DMS 273 treated with DMSO at 0.1 percent for 48 hours (cell line): ENCODE results near the gene NUMB.
"Not testable (repeated sequence)": the region's sequence is repeated elsewhere in the genome, so short reads cannot be mapped to it uniquely, and the experiment has no call there.

ENCODE experiments used
- DNase-seq: peaks from one replicate; lab custom pipeline; 2025; lab: John Stamatoyannopoulos, UW

Gene NUMB

DNA sequence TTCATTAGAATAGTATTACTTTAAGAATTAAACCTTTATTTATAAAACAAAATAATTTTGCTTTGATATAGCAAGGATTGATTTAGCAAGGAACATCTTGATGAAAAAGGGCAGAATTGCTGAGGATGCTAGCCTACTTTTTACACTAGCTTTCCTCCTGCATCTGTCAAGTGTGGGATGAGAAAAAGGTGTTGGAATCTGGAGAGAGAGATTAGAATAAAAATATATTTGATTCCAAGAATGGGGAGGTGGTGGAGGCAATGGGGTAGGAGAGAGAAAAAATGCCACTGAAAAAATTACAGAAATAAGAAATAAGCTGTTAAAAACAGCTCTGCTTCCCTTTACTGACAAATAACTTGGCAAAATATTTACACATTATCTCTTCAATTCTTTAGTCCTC lies 98.9 kb downstream of the NUMB start:
- DNase-seq = no peak

- DNase-seq = no peak
These were observed 100.2 kb downstream of the NUMB start for GRCh38 chr14:73358187-73358586.

DNA sequence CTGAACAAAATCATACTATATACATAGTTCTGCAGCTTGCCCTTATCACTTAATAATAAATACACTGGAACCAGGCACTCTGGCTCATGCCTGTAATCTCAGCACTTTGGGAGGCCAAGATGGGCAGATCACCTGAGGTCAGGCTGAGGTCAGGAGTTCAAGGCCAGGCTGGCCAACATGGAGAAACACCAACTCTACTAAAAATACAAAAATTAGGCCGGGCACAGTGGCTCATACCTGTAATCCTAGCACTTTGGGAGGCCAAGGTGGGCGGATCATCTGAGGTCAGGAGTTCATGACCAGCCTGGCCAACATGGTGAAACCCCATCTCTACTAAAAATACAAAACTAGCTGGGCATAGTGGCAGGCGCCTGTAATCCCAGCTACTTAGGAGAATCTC lies 109.3 kb downstream of the NUMB start:
- DNase-seq = not testable (repeated sequence)

DNA sequence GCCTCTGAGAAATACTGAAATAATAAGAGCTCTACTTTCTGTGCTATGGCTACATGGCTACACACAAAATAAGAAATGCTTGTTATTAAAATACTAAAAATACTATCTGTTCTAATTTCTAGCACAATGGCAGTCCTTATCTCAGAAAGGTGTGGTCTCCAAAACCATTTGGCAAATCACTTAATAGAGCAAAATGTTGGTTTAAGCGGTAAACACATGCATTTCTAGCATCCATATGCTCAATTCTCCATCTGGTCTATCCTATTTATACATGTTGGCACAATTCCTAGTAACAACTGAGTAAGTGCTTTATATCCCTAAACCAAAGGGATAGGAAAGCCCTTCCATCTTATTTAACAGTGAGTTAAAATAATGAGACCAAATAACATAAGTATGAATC lies 114.0 kb downstream of the NUMB start:
- peak; percentile 92 for DNase-seq

DNA sequence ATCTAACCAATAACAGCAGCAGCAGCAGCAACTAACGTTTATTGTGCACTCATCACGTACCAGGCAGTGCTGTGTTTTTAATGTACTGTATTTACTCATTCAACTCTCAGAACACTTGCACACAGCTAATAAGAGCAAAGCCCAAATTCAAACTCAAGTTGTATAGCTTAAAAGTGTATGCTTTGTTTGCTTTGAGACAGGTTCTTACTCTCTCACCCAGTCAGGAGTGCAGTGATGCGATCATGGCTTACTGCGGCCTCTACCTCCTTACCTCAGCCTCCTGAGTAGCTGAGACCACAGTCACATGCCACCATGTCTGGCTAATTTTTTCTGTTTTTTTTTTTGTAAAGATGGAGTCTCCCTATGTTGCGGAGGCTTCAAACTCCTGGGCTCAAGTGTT lies 115.7 kb downstream of the NUMB start:
- DNase-seq = no peak

DNA sequence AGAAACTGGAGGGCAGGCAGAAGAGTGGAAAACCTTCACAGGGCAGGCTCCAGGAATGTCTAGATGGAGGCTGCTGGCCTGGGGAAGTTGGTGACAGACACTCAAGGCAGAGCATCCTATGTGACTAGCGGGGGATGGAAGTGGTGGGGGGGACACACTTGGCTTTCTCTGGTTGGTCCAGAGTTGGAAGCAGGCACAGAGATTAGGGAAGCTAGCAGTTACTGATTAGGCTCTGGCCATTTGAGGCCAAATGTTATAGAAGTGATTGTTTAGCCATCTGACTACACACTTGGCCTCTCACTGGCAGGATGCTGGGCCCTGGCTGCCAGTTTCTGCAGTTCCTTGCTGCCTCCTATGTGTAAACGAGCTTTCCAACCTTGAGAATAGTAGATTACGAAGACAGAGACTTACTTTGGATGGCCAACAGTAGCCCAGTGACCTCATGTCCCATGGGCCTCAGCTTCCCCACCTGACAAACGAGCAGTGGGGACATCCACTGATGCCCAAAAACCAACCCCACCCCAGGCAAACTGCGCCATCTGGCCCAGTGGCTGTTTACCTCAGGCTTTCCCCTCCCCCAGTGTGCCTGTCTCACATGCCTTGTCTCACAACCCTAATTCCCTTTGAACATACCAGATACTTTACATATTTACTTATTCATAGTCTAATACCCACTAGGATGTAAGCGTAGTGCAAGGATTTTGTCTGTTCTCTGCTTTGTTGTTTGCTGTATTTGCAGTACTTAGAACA lies 118.3 kb downstream of the NUMB start:
- DNase-seq = peak; percentile 52

GRCh38 chr14:73339206-73339605 lies 119.1 kb downstream of the NUMB start:
- no peak for DNase-seq

- DNase-seq = no peak
These were observed 119.8 kb downstream of the NUMB start for GRCh38 chr14:73338551-73338950.

DNA sequence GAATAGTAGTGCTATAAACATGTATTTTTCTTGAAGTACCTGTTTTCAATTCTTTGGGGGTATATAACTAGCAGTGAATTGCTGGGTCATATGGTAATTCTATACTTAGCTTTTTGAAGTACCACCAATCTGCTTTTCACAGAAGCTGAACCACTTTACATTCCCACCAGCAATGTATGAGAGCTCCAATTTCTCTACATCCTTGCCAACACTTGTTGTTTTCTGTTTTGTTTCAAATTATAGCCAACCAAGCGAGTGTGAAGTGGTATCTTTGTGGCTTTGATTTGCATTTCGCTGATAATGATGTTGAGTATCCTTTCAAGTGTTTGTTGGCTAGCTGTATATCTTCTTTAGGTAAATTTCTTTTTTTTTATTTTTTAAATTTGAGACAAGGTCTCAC lies 125.3 kb downstream of the NUMB start:
- DNase-seq = no peak

DNA sequence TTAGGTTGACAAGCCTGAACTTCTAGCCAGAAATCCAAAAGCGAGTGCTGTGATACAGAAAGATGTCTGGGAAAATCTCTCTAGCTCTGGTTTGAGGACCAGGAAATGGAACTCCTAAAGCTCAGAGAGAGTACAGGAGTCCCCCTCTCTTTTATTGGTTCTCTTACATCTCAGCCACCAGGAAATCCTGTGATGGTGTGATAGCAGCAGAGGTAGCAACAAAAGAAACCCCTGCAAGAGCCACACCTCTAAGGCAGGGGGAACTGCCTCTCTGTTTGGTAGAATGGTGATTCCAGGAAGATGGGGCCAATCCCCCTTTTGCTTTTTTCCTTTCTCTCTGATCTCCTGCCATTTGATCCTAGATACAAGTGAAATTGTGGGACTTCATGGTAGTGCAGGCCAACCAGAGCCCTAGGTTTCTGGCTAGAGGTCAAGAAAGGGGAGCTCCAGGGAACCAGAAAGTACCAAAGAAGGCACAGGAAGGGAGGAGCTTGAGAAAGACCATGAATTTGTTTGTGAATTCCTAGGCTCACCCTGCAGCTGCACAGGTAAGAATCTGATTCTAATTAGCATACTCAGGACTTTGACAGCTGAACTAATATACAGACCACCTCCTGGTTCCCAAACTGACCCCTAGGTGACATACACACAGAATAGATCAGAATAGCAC lies 132.6 kb downstream of the NUMB start:
- DNase-seq = no peak

DNA sequence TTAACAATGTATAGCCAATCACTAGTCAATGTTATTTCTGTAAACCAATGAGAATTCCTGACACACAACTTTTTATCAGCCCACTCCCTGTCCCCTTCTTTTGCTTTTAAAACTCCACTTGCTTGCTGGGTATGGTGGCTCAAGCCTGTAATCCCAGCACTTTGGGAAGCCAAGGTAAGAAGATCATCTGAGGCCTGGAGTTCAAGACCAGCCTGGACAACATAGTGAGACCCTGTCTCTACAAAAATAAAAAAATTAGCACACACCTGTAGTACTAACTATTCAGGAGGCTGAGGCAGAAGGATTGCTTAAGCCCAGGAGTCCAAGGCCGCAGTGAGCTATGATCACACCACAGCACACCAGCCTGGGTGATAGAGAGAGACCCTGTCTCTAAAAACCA lies 133.3 kb downstream of the NUMB start:
- DNase-seq = no peak

GRCh38 chr14:73324533-73324932 lies 133.8 kb downstream of the NUMB start:
- no peak for DNase-seq

GRCh38 chr14:73323896-73324399 lies 134.4 kb downstream of the NUMB start:
- no peak for DNase-seq

- DNase-seq = no peak
These were observed 145.2 kb downstream of the NUMB start for GRCh38 chr14:73313151-73313550.

DNA sequence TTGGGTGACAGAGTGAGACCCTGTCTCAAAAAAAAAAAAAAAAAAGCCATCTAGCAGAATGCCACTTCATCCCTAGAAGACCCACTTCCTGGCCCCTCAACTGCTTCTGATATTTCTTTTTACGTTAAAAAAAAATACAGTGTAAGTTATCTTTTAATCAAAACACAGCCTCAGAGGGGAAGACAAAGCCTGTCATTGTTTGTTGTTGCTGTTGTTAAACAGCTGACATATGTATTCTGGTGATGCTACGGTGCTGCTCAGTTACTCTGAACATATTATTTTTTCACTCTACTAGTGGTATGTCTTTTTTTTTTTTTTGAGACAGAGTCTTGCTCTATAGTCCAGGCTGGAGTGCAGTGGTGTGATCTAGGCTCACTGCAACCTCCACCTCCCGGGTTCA lies 145.7 kb downstream of the NUMB start:
- DNase-seq = no peak

DNA sequence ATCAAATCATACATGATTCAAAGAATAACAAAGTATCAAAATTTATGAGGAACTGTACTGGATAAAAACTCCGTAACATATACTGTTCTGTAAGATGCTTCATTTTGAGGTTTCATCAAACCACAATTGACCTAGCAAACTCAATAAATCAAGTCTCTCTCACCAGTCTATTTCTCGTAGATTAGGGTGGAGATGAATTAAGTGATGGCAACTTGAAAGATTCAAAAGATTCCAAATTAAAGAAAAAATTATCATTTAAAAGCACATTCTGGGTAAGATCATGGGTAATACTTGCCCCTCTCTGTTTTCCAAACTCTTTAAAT lies 146.7 kb downstream of the NUMB start:
- DNase-seq = no peak

GRCh38 chr14:73309207-73309606 lies 149.1 kb downstream of the NUMB start:
- DNase-seq = not testable (repeated sequence)

DNA sequence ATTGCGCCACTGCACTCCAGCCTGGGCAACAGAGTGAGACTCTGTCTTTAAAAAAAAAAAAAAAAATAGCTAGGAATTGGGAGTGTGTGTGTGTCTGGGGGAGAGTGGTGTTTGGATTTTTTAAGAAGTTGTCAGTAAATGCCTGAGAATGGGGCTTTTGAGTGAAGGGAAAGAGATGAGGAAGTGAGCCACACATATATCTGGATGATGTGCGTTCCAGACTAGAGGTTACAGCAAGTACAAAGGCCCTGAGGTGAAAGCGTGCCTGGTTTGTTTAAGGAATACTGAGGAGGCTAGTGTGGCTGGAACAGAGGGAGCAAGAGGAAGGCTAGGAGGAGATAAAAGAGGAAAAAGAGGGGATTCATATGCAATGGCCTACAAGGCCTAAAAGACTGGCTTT lies 151.1 kb downstream of the NUMB start:
- DNase-seq = no peak

- DNase-seq = no peak
These were observed 152.8 kb downstream of the NUMB start for GRCh38 chr14:73305499-73305898.

GRCh38 chr14:73295198-73295796 lies 163.0 kb downstream of the NUMB start:
- DNase-seq = no peak

DNA sequence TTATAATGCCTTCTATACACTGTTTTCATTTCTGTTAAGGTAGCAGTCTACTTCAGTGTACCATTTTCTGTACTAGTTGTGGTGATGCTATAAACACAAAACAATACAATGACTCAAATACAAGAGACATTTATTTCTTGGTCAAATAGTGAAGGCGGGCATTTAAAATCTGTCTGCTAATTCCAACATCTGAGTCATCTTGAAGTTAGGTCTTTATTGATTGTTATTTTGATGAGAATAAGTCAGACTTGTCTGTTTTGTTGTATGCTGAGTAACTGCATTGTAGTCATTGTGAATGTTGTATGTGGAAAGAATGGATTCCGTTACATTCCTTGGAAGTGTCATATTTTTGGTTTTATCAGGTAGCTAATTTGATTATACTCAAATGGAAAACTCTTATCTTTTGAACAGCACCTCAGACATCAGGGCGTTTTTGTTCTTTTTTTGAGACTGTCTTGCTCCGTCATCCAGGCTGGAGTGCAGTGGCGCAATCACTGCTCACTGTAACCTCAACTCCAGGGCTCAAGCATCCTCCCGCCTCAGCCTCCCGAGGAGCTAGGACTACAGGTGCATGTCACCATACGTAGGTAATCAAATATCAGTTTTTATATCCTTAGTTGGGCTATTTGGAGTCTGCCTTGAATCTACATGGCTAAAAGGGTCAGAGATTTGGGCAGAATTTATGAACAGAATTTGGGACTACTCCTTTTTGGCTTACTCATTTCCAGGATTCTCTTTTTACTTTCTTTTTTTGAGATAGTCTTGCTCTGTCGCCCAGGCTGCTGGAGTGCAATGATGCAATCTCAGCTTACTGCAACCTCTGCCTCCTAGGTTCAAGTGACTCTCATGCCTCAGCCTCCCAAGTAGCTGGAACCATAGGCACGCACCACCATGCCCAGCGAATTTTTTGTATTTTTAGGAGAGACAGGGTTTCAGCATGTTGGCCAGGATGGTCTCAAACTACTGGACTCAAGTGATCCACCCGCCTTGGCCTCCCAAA lies 164.3 kb downstream of the NUMB start:
- DNase-seq = no peak

DNA sequence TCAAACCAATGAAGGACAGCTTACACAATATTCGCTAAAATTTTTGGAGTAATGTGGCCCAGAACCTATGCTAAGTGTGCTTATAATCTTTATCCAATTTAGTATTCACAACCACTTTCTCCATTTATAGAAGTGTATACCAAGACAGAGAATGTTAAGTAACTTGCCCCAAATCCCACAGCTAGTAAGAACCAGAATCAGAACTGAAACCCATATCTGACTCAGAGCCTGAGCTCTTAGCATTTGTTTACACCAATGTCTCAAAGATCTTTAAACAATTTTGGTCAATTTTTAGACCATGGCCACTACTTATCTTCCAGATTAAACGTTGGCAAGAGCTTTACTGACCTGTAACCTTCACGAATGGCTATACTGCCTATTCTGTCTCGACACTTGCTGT lies 168.1 kb downstream of the NUMB start:
- DNase-seq = no peak
